Trophoblast cell (in vitro differentiated cells and primary cell): ENCODE data around the gene L3HYPDH. TPM values are rescaled to one million over a fixed set of nuclear protein-coding genes. Genes with fewer than 3 reads are reported as not detected.

Experiments
- DNase-seq, 2 donors: peaks; one replicate each; pipeline ENCODE4 v3.0.0-alpha.2; 2016
- H2AFZ ChIP-seq: 2 replicates; pipeline ENCODE4 v1.6.1; 2013; ENCODE audit warnings: low read length, moderate library complexity, mild to moderate bottlenecking; ENCODE audit not compliant: insufficient read depth, poor library complexity
- H2AK5ac ChIP-seq: 2 replicates; pipeline ENCODE4 v1.6.1; 2013; ENCODE audit warnings: mild to moderate bottlenecking, low read length
- H2BK120ac ChIP-seq: 2 replicates; pipeline ENCODE4 v1.6.1; 2013; ENCODE audit warnings: low read length, mild to moderate bottlenecking, moderate library complexity; ENCODE audit not compliant: insufficient read depth, poor library complexity
- H2BK12ac ChIP-seq: 2 replicates; pipeline ENCODE4 v1.6.1; 2013; ENCODE audit warnings: mild to moderate bottlenecking, low read length, moderate library complexity
- H2BK5ac ChIP-seq: 2 replicates; pipeline ENCODE4 v1.6.1; 2013; ENCODE audit warnings: low read length, low read depth, moderate library complexity, mild to moderate bottlenecking; ENCODE audit not compliant: poor library complexity
- H3K14ac ChIP-seq: 2 replicates; pipeline ENCODE4 v1.6.1; 2013; ENCODE audit warnings: mild to moderate bottlenecking, low read length
- H3K18ac ChIP-seq: 2 replicates; pipeline ENCODE4 v1.6.1; 2013; ENCODE audit warnings: mild to moderate bottlenecking, low read length
- H3K23ac ChIP-seq: 2 replicates; pipeline ENCODE4 v1.6.1; 2013; ENCODE audit warnings: low read length
- H3K27ac ChIP-seq: 2 replicates; pipeline ENCODE4 v1.5.1; 2013; ENCODE audit warnings: low read depth, mild to moderate bottlenecking, inconsistent platforms, low read length, moderate library complexity
- H3K27me3 ChIP-seq: 2 replicates; pipeline ENCODE4 v1.6.1; 2013; ENCODE audit warnings: inconsistent platforms, mild to moderate bottlenecking, low read length, moderate library complexity; ENCODE audit not compliant: insufficient read depth
- H3K36me3 ChIP-seq, 2 experiments: 1 replicate in 1 of 2; 2 replicates in 1 of 2; pipeline ENCODE4 v1.6.1; 2013; ENCODE audit warnings: low read length in 2 of 2, mild to moderate bottlenecking in 2 of 2, moderate library complexity in 1 of 2; ENCODE audit not compliant: insufficient read depth in 2 of 2, control insufficient read depth in 1 of 2
- H3K4ac ChIP-seq: 2 replicates; pipeline ENCODE4 v1.6.1; 2013; ENCODE audit warnings: low read depth, mild to moderate bottlenecking, low read length, moderate library complexity
- H3K4me1 ChIP-seq, 2 experiments: 1 replicate in 1 of 2; 2 replicates in 1 of 2; pipeline ENCODE4 v1.6.1; 2013; ENCODE audit warnings: low read length in 2 of 2, mild to moderate bottlenecking in 2 of 2, moderate library complexity in 1 of 2; ENCODE audit not compliant: insufficient read depth in 2 of 2, control insufficient read depth in 1 of 2
- H3K4me2 ChIP-seq: 2 replicates; pipeline ENCODE4 v1.6.1; 2013; ENCODE audit warnings: inconsistent platforms, mild to moderate bottlenecking, low read length, moderate library complexity
- H3K4me3 ChIP-seq: 2 replicates; pipeline ENCODE4 v1.5.1; 2013; ENCODE audit warnings: mild to moderate bottlenecking, low read depth, low read length, inconsistent platforms
- H3K79me1 ChIP-seq: one replicate; pipeline ENCODE4 v1.6.1; 2013; ENCODE audit warnings: low read length
- H3K79me2 ChIP-seq: 2 replicates; pipeline ENCODE4 v1.6.1; 2013; ENCODE audit warnings: low read length, mild to moderate bottlenecking; ENCODE audit not compliant: control insufficient read depth, insufficient read depth, poor library complexity
- H3K9ac ChIP-seq: 2 replicates; pipeline ENCODE4 v1.6.1; 2013; ENCODE audit warnings: mild to moderate bottlenecking, low read length
- H3K9me3 ChIP-seq: 2 replicates; pipeline ENCODE4 v1.6.1; 2013; ENCODE audit warnings: low read depth, mild to moderate bottlenecking, control low read depth, inconsistent platforms, low read length; ENCODE audit not compliant: insufficient read depth
- H4K12ac ChIP-seq: 2 replicates; pipeline ENCODE4 v1.6.1; 2013; ENCODE audit warnings: low read depth, mild to moderate bottlenecking, low read length, moderate library complexity
- H4K8ac ChIP-seq: 2 replicates; pipeline ENCODE4 v1.6.1; 2013; ENCODE audit warnings: low read depth, mild to moderate bottlenecking, low read length, moderate library complexity
- H4K91ac ChIP-seq: one replicate; pipeline ENCODE4 v1.6.1; 2013; ENCODE audit warnings: low read depth, mild to moderate bottlenecking, low read length, moderate library complexity
- WGBS: extraction: QIAGEN DNeasy Blood & Tissue Kit; methylation state at CpG from one replicate; pipeline ENCODE4 v1.1.7; 2013; ENCODE audit warnings: missing lambda C conversion rate; ENCODE audit not compliant: insufficient read length, insufficient coverage; ENCODE audit errors: extremely low coverage; 5-methylcytosine and 5-hydroxymethylcytosine counted together
- polyA plus RNA-seq: library from polyadenylated mRNA; stranded (reverse); fragments of 200-250 nt; gene quantifications from 2 replicates; pipeline ENCODE4 v1.2.3, GENCODE V29; 2013

L3HYPDH gene
- 6.1 and 6.3 TPM in 2 replicates for polyA plus RNA-seq

- peaks cover 0 to 9% of the 10 kb centered on the region in 2 experiments for H3K4me1 ChIP-seq
- no peaks in the 10 kb centered on the region for H3K9me3 ChIP-seq
- peak within 1 kb of the TSS; percentile 55 for H3K23ac ChIP-seq
- H3K14ac ChIP-seq = peak within 1 kb of the TSS; percentile 88
- no peaks in the 10 kb centered on the region for H3K27me3 ChIP-seq
- H3K18ac ChIP-seq = peak within 1 kb of the TSS; percentile 80
- H3K27ac ChIP-seq = peak within 1 kb of the TSS; percentile 91
- H3K4ac ChIP-seq = peak within 1 kb of the TSS; percentile 39
- no peak within 1 kb of the TSS for H2BK12ac ChIP-seq
- peak within 1 kb of the TSS; percentile 76 for H4K91ac ChIP-seq
- H3K79me1 ChIP-seq = peaks cover 11% of the 10 kb centered on the region
- peak within 1 kb of the TSS; percentile 91 for H3K9ac ChIP-seq
- peak within 1 kb of the TSS; percentile 74 for H2BK5ac ChIP-seq
- peaks cover 8% of the 10 kb centered on the region for H3K79me2 ChIP-seq
- peak within 1 kb of the TSS; percentile 94 for H2AFZ ChIP-seq
- no CpG with 5 or more reads among the region's 92 CpGs for WGBS
- H2BK120ac ChIP-seq = peak within 1 kb of the TSS; percentile 77
- H3K4me2 ChIP-seq = peak within 1 kb of the TSS; percentile 82
- DNase-seq = peak; percentile 97 to 98
- H4K8ac ChIP-seq = peak within 1 kb of the TSS; percentile 92
- H4K12ac ChIP-seq = peak within 1 kb of the TSS; percentile 81
- H3K36me3 ChIP-seq = peaks cover 0 to 2% of the 10 kb centered on the region in 2 experiments
- H3K4me3 ChIP-seq = peak within 1 kb of the TSS; percentile 92
- H2AK5ac ChIP-seq = no peak within 1 kb of the TSS
These were observed at the start of gene L3HYPDH, which contains the start of gene JKAMP for GRCh38 chr14:59483819-59484638. L3HYPDH (minus strand) TSS chr14:59484408; CDS start chr14:59484316, 92 bp downstream. JKAMP (plus strand) TSS chr14:59484517; CDS start chr14:59484590, 73 bp downstream.

DNA sequence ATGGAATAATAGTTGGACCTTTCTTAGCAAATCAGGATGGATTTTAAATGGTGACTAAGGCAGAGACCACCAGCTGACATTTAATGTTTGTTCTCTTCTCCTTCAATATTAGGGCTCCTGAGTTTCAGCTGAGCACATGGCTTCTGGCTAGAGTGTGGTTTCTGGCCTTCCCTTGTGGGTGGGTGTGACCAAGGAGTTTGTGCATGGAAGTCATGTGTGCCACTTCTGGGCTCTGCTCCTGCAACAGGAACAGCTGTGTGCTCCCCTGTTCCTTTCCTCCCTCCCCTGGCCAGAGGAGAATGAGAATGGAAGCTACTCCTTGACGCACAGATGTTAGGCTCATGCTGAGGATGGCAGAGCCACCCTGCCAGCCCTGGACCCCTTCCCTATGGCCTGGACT, 48.2 kb upstream of the L3HYPDH start:
- no peak overlapping the region for H2AK5ac ChIP-seq
- H4K12ac ChIP-seq = no peak overlapping the region
- no peak overlapping the region for H3K9ac ChIP-seq
- H3K4ac ChIP-seq = no peak overlapping the region
- H2BK5ac ChIP-seq = no peak overlapping the region
- H3K27me3 ChIP-seq = no peaks in the 10 kb centered on the region
- no peaks in the 10 kb centered on the region for H3K79me2 ChIP-seq
- H3K36me3 ChIP-seq = no peaks in the 10 kb centered on the region
- no peak overlapping the region for H3K27ac ChIP-seq
- no peaks in the 10 kb centered on the region for H3K79me1 ChIP-seq
- H3K4me2 ChIP-seq = no peak overlapping the region
- H2BK12ac ChIP-seq = no peak overlapping the region
- no peak overlapping the region for H4K8ac ChIP-seq
- no CpG with 5 or more reads among the region's 1 CpG for WGBS
- H3K4me3 ChIP-seq = no peak overlapping the region
- no peaks in the 10 kb centered on the region for H3K4me1 ChIP-seq
- H3K14ac ChIP-seq = no peak overlapping the region
- DNase-seq = no peak
- no peak overlapping the region for H2BK120ac ChIP-seq
- no peaks in the 10 kb centered on the region for H3K9me3 ChIP-seq
- H3K18ac ChIP-seq = no peak overlapping the region
- no peak overlapping the region for H3K23ac ChIP-seq
- no peak overlapping the region for H2AFZ ChIP-seq
- no peak overlapping the region for H4K91ac ChIP-seq

- H3K4me3 ChIP-seq = no peak overlapping the region
- no peak overlapping the region for H3K14ac ChIP-seq
- H3K79me1 ChIP-seq = no peaks in the 10 kb centered on the region
- no peaks in the 10 kb centered on the region for H3K79me2 ChIP-seq
- no peak overlapping the region for H2AK5ac ChIP-seq
- no peak overlapping the region for H3K27ac ChIP-seq
- no peaks in the 10 kb centered on the region for H3K36me3 ChIP-seq
- H2BK5ac ChIP-seq = no peak overlapping the region
- H2AFZ ChIP-seq = no peak overlapping the region
- H3K4me2 ChIP-seq = no peak overlapping the region
- H4K12ac ChIP-seq = no peak overlapping the region
- H3K4ac ChIP-seq = no peak overlapping the region
- H3K4me1 ChIP-seq = no peaks in the 10 kb centered on the region
- H3K9me3 ChIP-seq = no peaks in the 10 kb centered on the region
- no peak overlapping the region for H4K8ac ChIP-seq
- no peak overlapping the region for H2BK120ac ChIP-seq
- no peaks in the 10 kb centered on the region for H3K27me3 ChIP-seq
- no peak for DNase-seq
- no peak overlapping the region for H3K18ac ChIP-seq
- H4K91ac ChIP-seq = no peak overlapping the region
- H3K9ac ChIP-seq = no peak overlapping the region
- no peak overlapping the region for H2BK12ac ChIP-seq
- no peak overlapping the region for H3K23ac ChIP-seq
These were observed 46.1 kb upstream of the L3HYPDH start for GRCh38 chr14:59530349-59530748.

- Histone ChIP-seq H3K27ac (no peak overlapping the region), H2BK120ac (no peak overlapping the region), H3K27me3 (no peaks in the 10 kb centered on the region), H3K9me3 (no peaks in the 10 kb centered on the region), H3K9ac (no peak overlapping the region), H2AFZ (no peak overlapping the region), H3K4me3 (no peak overlapping the region), H3K4ac (no peak overlapping the region), H2BK12ac (no peak overlapping the region), H4K8ac (no peak overlapping the region), H3K36me3 (no peaks in the 10 kb centered on the region), H4K12ac (no peak overlapping the region), H3K23ac (no peak overlapping the region), H3K18ac (no peak overlapping the region), H3K4me2 (no peak overlapping the region), H3K79me1 (no peaks in the 10 kb centered on the region), H3K14ac (no peak overlapping the region), H2BK5ac (no peak overlapping the region), H3K79me2 (no peaks in the 10 kb centered on the region), H3K4me1 (no peaks in the 10 kb centered on the region), H2AK5ac (no peak overlapping the region), H4K91ac (no peak overlapping the region)
- DNase-seq = no peak
- no CpG with 5 or more reads among the region's 2 CpGs for WGBS
These were observed 45.0 kb upstream of the L3HYPDH start for GRCh38 chr14:59529189-59529588.
